Fibroblast of villous mesenchyme (primary cell): ENCODE measurements around the gene TFF2. TPM values are rescaled to one million over a fixed set of nuclear protein-coding genes. Genes with fewer than 3 reads are reported as not detected.

Source experiments
- DNase-seq: peaks from one replicate; pipeline ENCODE4 v3.0.0-alpha.2; 2010; ENCODE audit warnings: low read depth
- H3K4me3 ChIP-seq: 2 replicates; pipeline ENCODE4 v1.5.1; 2011; ENCODE audit warnings: low read depth, mild to moderate bottlenecking, low read length
- CTCF ChIP-seq: IDR thresholded peaks from 2 replicates; pipeline ENCODE4 v1.5.1; 2012; ENCODE audit warnings: low read depth, mild to moderate bottlenecking, low read length; ENCODE audit not compliant: insufficient read depth
- total RNA-seq: library from RNA; depleted of rRNA; stranded (reverse); fragments of >200 nt; gene quantifications from 2 replicates; pipeline ENCODE4 v1.2.3, GENCODE V29; 2012

TFF2 gene
- total RNA-seq, 1 donor, result not detected

DNA sequence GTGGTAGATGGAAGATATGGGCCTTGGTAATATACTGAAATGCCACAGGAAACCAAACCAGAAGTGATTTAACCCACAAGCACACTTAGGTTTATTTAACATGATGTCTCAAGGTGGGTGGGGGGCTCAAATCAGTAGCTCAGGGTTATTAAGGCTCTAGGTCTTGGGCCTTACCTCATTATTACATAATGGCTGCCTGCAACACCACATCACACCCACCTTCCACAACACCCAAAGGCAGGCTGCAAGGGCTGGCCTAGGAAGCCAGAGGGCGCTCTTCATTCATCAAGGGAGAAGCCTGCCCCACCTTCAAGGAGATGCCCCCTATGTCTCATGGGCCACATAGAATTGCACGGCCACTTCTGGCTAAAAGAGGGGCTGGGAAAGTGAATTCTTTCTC lies 9.5 kb upstream of the TFF2 start:
- DNase-seq, result no peak
- no peak overlapping the region for H3K4me3 ChIP-seq
- TF ChIP-seq CTCF, result no peak

GRCh38 chr21:42358937-42359336 lies 8.1 kb upstream of the TFF2 start:
- no peak for DNase-seq
- no peak overlapping the region for H3K4me3 ChIP-seq
- TF ChIP-seq CTCF, result no peak

- DNase-seq, result no peak
- no peak for TF ChIP-seq CTCF
- no peak overlapping the region for H3K4me3 ChIP-seq
Measured at GRCh38 chr21:42358261-42358660, 7.5 kb upstream of the TFF2 start.

DNA sequence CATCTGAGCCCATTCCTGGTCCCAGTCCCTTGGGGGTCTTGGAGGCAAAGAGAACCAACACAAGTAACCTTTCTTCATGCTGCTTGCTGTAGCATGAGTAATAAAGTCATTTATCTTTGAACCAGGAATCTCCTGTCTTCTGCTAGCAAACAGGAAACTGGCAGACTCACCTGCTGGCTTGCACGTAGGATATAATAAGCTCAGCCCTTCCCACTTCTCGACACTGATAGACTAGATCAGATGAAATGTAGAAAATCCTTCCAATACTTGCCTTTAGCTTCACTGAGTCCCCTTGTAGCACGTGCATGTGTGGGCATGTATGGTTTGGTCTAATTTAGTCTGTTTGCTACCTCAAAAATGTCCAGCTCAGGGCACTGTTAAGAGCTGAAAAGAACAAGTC lies 6.5 kb upstream of the TFF2 start:
- DNase-seq, result no peak
- no peak for TF ChIP-seq CTCF
- no peak overlapping the region for H3K4me3 ChIP-seq

DNA sequence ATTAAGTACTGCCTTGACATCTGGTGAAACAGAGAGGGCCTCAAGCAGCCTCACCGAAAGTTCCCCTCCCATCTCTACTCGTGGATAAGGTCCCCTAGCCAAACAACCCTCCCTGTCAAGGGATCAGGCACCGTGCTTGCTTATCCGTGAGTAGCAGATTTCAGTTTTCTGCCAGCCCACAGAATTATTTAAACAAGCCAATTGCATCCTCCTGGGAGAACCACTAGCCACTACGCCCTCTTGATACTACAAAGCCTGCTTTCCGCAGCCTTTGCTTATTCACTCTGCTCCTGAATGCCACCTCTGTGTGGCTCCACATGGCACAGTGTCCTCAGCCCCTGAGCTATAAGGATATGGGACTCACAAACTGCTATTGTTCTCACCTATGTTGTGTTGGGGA lies 5.9 kb upstream of the TFF2 start:
- no peak for TF ChIP-seq CTCF
- no peak for DNase-seq
- no peak overlapping the region for H3K4me3 ChIP-seq

DNA sequence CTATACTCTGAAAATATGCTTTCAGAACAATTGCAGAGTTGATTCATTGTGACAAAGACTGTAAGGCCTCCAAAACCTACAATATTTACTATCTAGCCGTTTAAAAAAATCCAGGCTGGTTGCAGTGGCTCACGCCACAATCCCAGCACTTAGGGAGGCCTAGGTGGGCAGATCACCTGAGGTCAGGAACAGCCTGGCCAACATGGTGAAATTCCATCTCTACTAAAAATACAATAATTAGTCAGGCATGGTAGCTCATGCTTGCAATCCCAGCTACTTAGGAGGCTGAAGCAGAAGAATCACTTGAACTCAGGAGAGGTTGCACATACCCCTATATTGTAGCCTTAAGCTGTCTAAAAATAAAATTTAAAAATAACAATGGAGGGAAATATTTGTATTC lies 5.3 kb upstream of the TFF2 start:
- no peak for DNase-seq
- H3K4me3 ChIP-seq, result no peak overlapping the region
- TF ChIP-seq CTCF, result no peak

DNA sequence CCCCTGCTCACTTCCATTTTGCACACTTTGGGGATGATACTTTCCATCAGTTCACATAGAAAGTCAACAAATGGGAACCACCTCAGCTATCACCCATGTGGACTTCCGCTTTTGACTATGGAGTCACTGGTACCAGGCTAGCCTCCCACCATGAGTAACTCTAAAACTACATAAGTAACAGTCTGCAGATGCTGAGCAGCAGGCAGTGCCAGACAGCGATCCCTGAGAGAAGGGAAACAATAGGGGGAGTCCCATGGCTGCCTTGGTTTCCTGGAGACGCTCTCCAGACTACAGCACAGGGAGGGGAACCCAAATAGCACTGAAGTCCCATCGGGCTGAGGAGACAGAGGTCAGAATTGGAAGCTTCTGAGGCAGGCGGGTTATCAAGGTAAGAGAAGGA lies 2.8 kb upstream of the TFF2 start:
- DNase-seq, result no peak
- TF ChIP-seq CTCF, result no peak
- no peak overlapping the region for H3K4me3 ChIP-seq
